Karpas-422 (cell line): Measurements from ENCODE around the gene JPH4. TPM values are rescaled to one million over a fixed set of nuclear protein-coding genes. Genes with fewer than 3 reads are reported as not detected.

Source experiments
- DNase-seq: peaks from one replicate; pipeline ENCODE4 v3.0.0-alpha.2; 2015
- H2AFZ ChIP-seq: fragments of 200-600 bp; sonication (generic); 2 replicates; pipeline ENCODE4 v1.6.1; 2014; ENCODE audit warnings: antibody characterized with exemption, low read length, mixed read lengths
- H3K27ac ChIP-seq: fragments of 200-600 bp; sonication (generic); 2 replicates; pipeline ENCODE4 v1.5.1; 2014; ENCODE audit warnings: mild to moderate bottlenecking, low read length, moderate library complexity
- H3K27me3 ChIP-seq: fragments of 200-600 bp; sonication (generic); 2 replicates; pipeline ENCODE4 v1.6.1; 2014; ENCODE audit warnings: low read length, mixed read lengths
- H3K36me3 ChIP-seq: fragments of 200-600 bp; sonication (generic); 2 replicates; pipeline ENCODE4 v1.6.1; 2014; ENCODE audit warnings: low read length, mixed read lengths; ENCODE audit not compliant: insufficient read depth
- H3K4me1 ChIP-seq: fragments of 200-600 bp; sonication (generic); 2 replicates; pipeline ENCODE4 v1.6.1; 2014; ENCODE audit warnings: mild to moderate bottlenecking, low read length, mixed read lengths
- H3K4me2 ChIP-seq: fragments of 200-600 bp; sonication (generic); 2 replicates; pipeline ENCODE4 v1.6.1; 2014; ENCODE audit warnings: low read length, low read depth, mild to moderate bottlenecking; ENCODE audit not compliant: poor library complexity, severe bottlenecking
- H3K4me3 ChIP-seq: fragments of 200-600 bp; sonication (generic); 2 replicates; pipeline ENCODE4 v1.5.1; 2014; ENCODE audit warnings: mild to moderate bottlenecking, antibody characterized with exemption, low read length, mixed read lengths
- H3K79me2 ChIP-seq: fragments of 200-600 bp; sonication (generic); 2 replicates; pipeline ENCODE4 v1.6.1; 2014; ENCODE audit warnings: mild to moderate bottlenecking, low read length, mixed read lengths
- H3K9ac ChIP-seq: fragments of 200-600 bp; sonication (generic); 2 replicates; pipeline ENCODE4 v1.6.0; 2014; ENCODE audit warnings: low read length
- H3K9me2 ChIP-seq: fragments of 200-600 bp; sonication (generic), shearing (Covaris generic); replicated peaks from 2 replicates; pipeline ENCODE4 v1.6.0; 2014; ENCODE audit warnings: mild to moderate bottlenecking, low read length, moderate library complexity; ENCODE audit not compliant: insufficient read depth
- H3K9me3 ChIP-seq: fragments of 300-700, 200-600 bp; sonication (generic); 2 replicates; pipeline ENCODE4 v1.6.1; 2014; ENCODE audit warnings: low read length, mixed read lengths
- H4K20me1 ChIP-seq: fragments of 200-600 bp; sonication (generic); 2 replicates; pipeline ENCODE4 v1.6.1; 2014; ENCODE audit warnings: mild to moderate bottlenecking, antibody characterized with exemption, low read length, low read depth; ENCODE audit not compliant: insufficient read depth
- total RNA-seq: library from RNA; depleted of rRNA; stranded (reverse); fragments of >200 nt; shearing (Covaris generic); gene quantifications from 2 replicates; pipeline ENCODE4 v1.2.3, GENCODE V29; 2014; ENCODE audit warnings: low replicate concordance

The JPH4 gene
- total RNA-seq, 1 experiment from 2014 or later, result not detected

- Histone ChIP-seq H3K4me2 (no peak overlapping the region), H3K9me2 (no peaks in the 10 kb centered on the region)
Measured at GRCh38 chr14:23548351-23549318, 30.0 kb downstream of the JPH4 start.

DNA sequence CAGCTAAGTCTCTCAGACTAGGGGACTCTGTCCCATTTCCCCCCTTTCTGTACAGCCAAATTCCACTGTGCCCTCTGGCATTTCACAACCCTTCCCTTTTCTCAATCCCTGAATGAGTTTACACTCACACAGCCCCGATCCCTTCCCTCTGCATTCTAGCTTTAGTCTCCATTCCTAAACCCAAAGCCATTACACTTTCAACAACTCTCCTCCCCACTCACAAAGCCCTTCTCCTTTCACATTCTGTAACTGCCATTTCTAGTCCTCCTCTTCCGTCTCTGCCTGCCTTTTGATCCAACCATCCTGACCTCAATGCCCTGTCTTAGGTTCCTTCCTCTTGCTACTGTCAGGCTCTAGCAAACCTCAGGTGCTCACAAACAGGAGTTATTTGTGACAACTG is 30.7 kb downstream of the JPH4 start:
- no peak overlapping the region for H2AFZ ChIP-seq
- no peak overlapping the region for H3K9ac ChIP-seq
- no peaks in the 10 kb centered on the region for H3K9me3 ChIP-seq
- no peaks in the 10 kb centered on the region for H3K9me2 ChIP-seq
- H3K4me2 ChIP-seq, result no peak overlapping the region
- H3K27ac ChIP-seq, result no peak overlapping the region
- no peaks in the 10 kb centered on the region for H3K36me3 ChIP-seq
- peaks cover 16% of the 10 kb centered on the region for H3K4me1 ChIP-seq
- H4K20me1 ChIP-seq, result no peaks in the 10 kb centered on the region
- H3K79me2 ChIP-seq, result no peaks in the 10 kb centered on the region
- H3K4me3 ChIP-seq, result no peak overlapping the region
- no peak for DNase-seq
- no peaks in the 10 kb centered on the region for H3K27me3 ChIP-seq

More at GRCh38 chr14:23548351-23549318, 30.0 kb downstream of the JPH4 start:
- Histone ChIP-seq H3K4me3 (no peak overlapping the region), H3K9ac (no peak overlapping the region), H2AFZ (no peak overlapping the region), H3K4me1 (peaks cover 16% of the 10 kb centered on the region), H3K36me3 (no peaks in the 10 kb centered on the region), H3K79me2 (no peaks in the 10 kb centered on the region), H4K20me1 (no peaks in the 10 kb centered on the region), H3K27ac (no peak overlapping the region), H3K27me3 (no peaks in the 10 kb centered on the region), H3K9me3 (no peaks in the 10 kb centered on the region)
- DNase-seq, result no peak

DNA sequence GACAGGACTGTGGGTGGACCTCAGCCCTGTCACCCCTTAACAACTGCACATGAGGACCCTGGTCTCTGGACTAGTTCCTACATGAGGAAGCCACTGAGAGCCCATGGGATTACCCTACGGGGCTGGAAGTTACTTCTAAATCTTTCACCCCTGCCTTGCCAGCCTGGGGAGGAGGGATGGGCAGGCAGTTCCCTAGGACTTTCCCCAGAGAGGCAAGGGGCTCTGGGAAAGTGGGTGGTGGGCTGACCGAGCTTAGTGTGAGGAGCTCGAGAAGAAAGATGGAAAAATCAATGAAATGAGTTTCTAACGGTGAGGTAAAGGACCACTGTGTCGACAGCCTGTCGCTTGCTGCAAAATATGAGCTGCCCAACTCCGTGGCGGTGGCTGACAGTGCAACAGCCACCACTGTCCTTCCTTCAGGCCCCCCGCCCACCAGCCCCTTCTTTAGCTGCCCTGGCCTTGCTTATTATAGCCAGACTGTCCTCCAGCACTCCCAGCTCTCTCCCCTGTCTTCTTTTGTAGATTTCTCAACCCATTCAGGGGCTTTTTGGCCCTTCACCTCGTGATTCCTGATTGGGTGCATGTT is 32.0 kb downstream of the JPH4 start:
- Histone ChIP-seq H3K36me3 (no peaks in the 10 kb centered on the region), H3K4me2 (no peak overlapping the region), H3K27me3 (no peaks in the 10 kb centered on the region), H3K4me3 (no peak overlapping the region), H3K9me3 (no peaks in the 10 kb centered on the region), H4K20me1 (no peaks in the 10 kb centered on the region), H3K9me2 (no peaks in the 10 kb centered on the region), H3K79me2 (no peaks in the 10 kb centered on the region), H3K27ac (no peak overlapping the region), H3K4me1 (peaks cover 20% of the 10 kb centered on the region), H3K9ac (no peak overlapping the region), H2AFZ (no peak overlapping the region)
- no peak for DNase-seq

- Histone ChIP-seq H3K36me3 (no peaks in the 10 kb centered on the region), H3K27ac (no peak overlapping the region), H4K20me1 (no peaks in the 10 kb centered on the region), H3K9ac (no peak overlapping the region), H3K9me2 (no peaks in the 10 kb centered on the region), H2AFZ (no peak overlapping the region), H3K9me3 (no peaks in the 10 kb centered on the region), H3K4me2 (no peak overlapping the region), H3K79me2 (no peaks in the 10 kb centered on the region), H3K4me1 (peaks cover 13% of the 10 kb centered on the region), H3K27me3 (no peaks in the 10 kb centered on the region), H3K4me3 (no peak overlapping the region)
- no peak for DNase-seq
Measured at GRCh38 chr14:23545740-23546365, 32.7 kb downstream of the JPH4 start.

- no peaks in the 10 kb centered on the region for H3K9me3 ChIP-seq
- peaks cover 10% of the 10 kb centered on the region for H3K4me1 ChIP-seq
- DNase-seq, result peak; percentile 58
- no peak overlapping the region for H2AFZ ChIP-seq
- H3K36me3 ChIP-seq, result no peaks in the 10 kb centered on the region
- no peak overlapping the region for H3K4me2 ChIP-seq
- no peaks in the 10 kb centered on the region for H3K79me2 ChIP-seq
- no peak overlapping the region for H3K27ac ChIP-seq
- no peaks in the 10 kb centered on the region for H3K27me3 ChIP-seq
- no peak overlapping the region for H3K9ac ChIP-seq
- no peaks in the 10 kb centered on the region for H3K9me2 ChIP-seq
- no peaks in the 10 kb centered on the region for H4K20me1 ChIP-seq
- H3K4me3 ChIP-seq, result no peak overlapping the region
Measured at GRCh38 chr14:23544511-23545447, 33.8 kb downstream of the JPH4 start.

- no peak overlapping the region for H3K9ac ChIP-seq
- no peak overlapping the region for H2AFZ ChIP-seq
- no peak overlapping the region for H3K4me2 ChIP-seq
- no peaks in the 10 kb centered on the region for H3K9me3 ChIP-seq
- H3K27ac ChIP-seq, result no peak overlapping the region
- no peaks in the 10 kb centered on the region for H3K36me3 ChIP-seq
- no peaks in the 10 kb centered on the region for H3K79me2 ChIP-seq
- no peaks in the 10 kb centered on the region for H3K27me3 ChIP-seq
- H4K20me1 ChIP-seq, result no peaks in the 10 kb centered on the region
- peaks cover 21% of the 10 kb centered on the region for H3K4me1 ChIP-seq
- H3K4me3 ChIP-seq, result no peak overlapping the region
- no peak for DNase-seq
- H3K9me2 ChIP-seq, result no peaks in the 10 kb centered on the region
Measured at GRCh38 chr14:23543403-23543802, 35.2 kb downstream of the JPH4 start.

DNA sequence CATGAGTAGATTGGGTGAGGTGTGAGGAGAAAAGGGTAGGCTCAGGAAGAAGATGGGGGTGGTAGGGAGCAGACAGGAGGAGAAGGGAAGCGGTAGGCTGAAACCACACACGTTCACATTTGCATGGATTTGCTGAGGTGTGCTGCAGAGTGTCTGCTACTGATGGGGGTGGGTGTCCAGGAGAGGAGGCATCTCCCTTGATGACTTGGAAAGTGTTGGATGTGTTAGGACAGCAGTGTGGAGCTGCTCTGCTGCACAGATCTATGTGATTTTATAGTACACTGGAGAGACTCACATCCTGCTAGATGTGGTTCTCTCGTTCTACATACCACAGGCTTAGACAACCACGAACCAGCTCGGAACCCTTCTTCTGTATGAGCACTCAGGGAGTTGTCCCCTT is 36.3 kb downstream of the JPH4 start:
- no peak overlapping the region for H2AFZ ChIP-seq
- peaks cover 32% of the 10 kb centered on the region for H3K4me1 ChIP-seq
- H3K27ac ChIP-seq, result no peak overlapping the region
- no peaks in the 10 kb centered on the region for H3K27me3 ChIP-seq
- H3K4me3 ChIP-seq, result no peak overlapping the region
- no peaks in the 10 kb centered on the region for H3K36me3 ChIP-seq
- no peaks in the 10 kb centered on the region for H3K79me2 ChIP-seq
- no peaks in the 10 kb centered on the region for H4K20me1 ChIP-seq
- peak overlapping the region; percentile 8; the same call in 1 of the 2 replicates for H3K9ac ChIP-seq
- no peaks in the 10 kb centered on the region for H3K9me3 ChIP-seq
- no peaks in the 10 kb centered on the region for H3K9me2 ChIP-seq
- H3K4me2 ChIP-seq, result no peak overlapping the region
- no peak for DNase-seq
